Measurements from ENCODE around the gene GCSAML. TPM values are rescaled to one million over a fixed set of nuclear protein-coding genes. Genes with fewer than 3 reads are reported as not detected.

GCSAML gene
- total and polyA plus RNA-seq, 4 donors: 0.06 to 1.4 (median 0.29) TPM

- WGBS, 2 donors: 65 to 66% methylated on average over 3 of the region's 3 CpGs
- Histone ChIP-seq H3K9ac (ENCODE audit: insufficient read depth in 1 of 2, low read length in 2 of 2) (no peak overlapping the region), H3K27ac (ENCODE audit: low read depth in 1 of 2, low read length in 1 of 2) (no peak overlapping the region), H3K9me3 (ENCODE audit: control insufficient read depth in 4 of 4, insufficient read depth in 3 of 4, low read length in 3 of 4) (peaks cover 0 to 4% (median 0%) of the 10 kb centered on the region in 4 donors), H3K27me3 (ENCODE audit: control insufficient read depth in 3 of 3, insufficient read depth in 3 of 3, low read length in 2 of 3) (no peaks in the 10 kb centered on the region), H3K4me1 (ENCODE audit: control insufficient read depth in 5 of 5, insufficient read depth in 5 of 5, low read length in 5 of 5) (no peaks in the 10 kb centered on the region), H3K4me3 (no peak overlapping the region), H3K36me3 (ENCODE audit: control insufficient read depth in 4 of 4, insufficient read depth in 4 of 4, low read length in 4 of 4) (no peaks in the 10 kb centered on the region)
- ATAC-seq (ENCODE audit: insufficient read depth, low FRiP score) (no peak), DNase-seq (no peak)
- TF ChIP-seq CTCF (IDR thresholded peaks at IDR 0.05; ENCODE audit: control extremely low read depth, extremely low read depth): no peak
Measured at GRCh38 chr1:247542811-247543210, 6.1 kb upstream of the GCSAML start.

- DNase-seq: no peak
- Histone ChIP-seq H3K4me1 (ENCODE audit: control insufficient read depth in 5 of 5, insufficient read depth in 5 of 5, low read length in 5 of 5) (no peaks in the 10 kb centered on the region), H3K27me3 (ENCODE audit: control insufficient read depth in 3 of 3, insufficient read depth in 3 of 3, low read length in 2 of 3) (no peaks in the 10 kb centered on the region), H3K9me3 (ENCODE audit: control insufficient read depth in 4 of 4, insufficient read depth in 3 of 4, low read length in 3 of 4) (no peaks in the 10 kb centered on the region), H3K9ac (ENCODE audit: insufficient read depth in 1 of 2, low read length in 2 of 2) (no peak overlapping the region), H3K4me3 (no peak overlapping the region), H3K36me3 (ENCODE audit: control insufficient read depth in 4 of 4, insufficient read depth in 4 of 4, low read length in 4 of 4) (no peaks in the 10 kb centered on the region), H3K27ac (ENCODE audit: low read depth in 1 of 2, low read length in 1 of 2) (no peak overlapping the region)
- ATAC-seq (ENCODE audit: insufficient read depth, low FRiP score): no peak
- no peak for TF ChIP-seq CTCF (IDR thresholded peaks at IDR 0.05; ENCODE audit: control extremely low read depth, extremely low read depth)
- 32 to 50% methylated on average over 5 of the region's 5 CpGs for WGBS, 2 donors
Measured at GRCh38 chr1:247548092-247548491, 842 bp upstream of the GCSAML start.

- DNase-seq (no peak), ATAC-seq (ENCODE audit: insufficient read depth, low FRiP score) (no peak)
- 52 to 71% methylated on average over 1 of the region's 1 CpG for WGBS, 2 donors
- H3K4me1 ChIP-seq (ENCODE audit: control insufficient read depth in 5 of 5, insufficient read depth in 5 of 5, low read length in 5 of 5): no peaks in the 10 kb centered on the region
- H3K9me3 ChIP-seq (ENCODE audit: control insufficient read depth in 4 of 4, insufficient read depth in 3 of 4, low read length in 3 of 4): no peaks in the 10 kb centered on the region
- no peaks in the 10 kb centered on the region for H3K27me3 ChIP-seq (ENCODE audit: control insufficient read depth in 3 of 3, insufficient read depth in 3 of 3, low read length in 2 of 3)
- TF ChIP-seq CTCF (IDR thresholded peaks at IDR 0.05; ENCODE audit: control extremely low read depth, extremely low read depth): no peak
- H3K9ac ChIP-seq (ENCODE audit: insufficient read depth in 1 of 2, low read length in 2 of 2): no peak overlapping the region
- no peak overlapping the region for H3K4me3 ChIP-seq
- H3K36me3 ChIP-seq (ENCODE audit: control insufficient read depth in 4 of 4, insufficient read depth in 4 of 4, low read length in 4 of 4): no peaks in the 10 kb centered on the region
- no peak overlapping the region for H3K27ac ChIP-seq (ENCODE audit: low read depth in 1 of 2, low read length in 1 of 2)
Measured at GRCh38 chr1:247551721-247552120, 2.8 kb downstream of the GCSAML start.

- no peak for TF ChIP-seq CTCF (IDR thresholded peaks at IDR 0.05; ENCODE audit: control extremely low read depth, extremely low read depth)
- WGBS, 2 donors: 62 to 74% methylated on average over 2 of the region's 2 CpGs
- no peaks in the 10 kb centered on the region for H3K4me1 ChIP-seq (ENCODE audit: control insufficient read depth in 5 of 5, insufficient read depth in 5 of 5, low read length in 5 of 5)
Measured at GRCh38 chr1:247552231-247552630, 3.3 kb downstream of the GCSAML start.

More at GRCh38 chr1:247552231-247552630, 3.3 kb downstream of the GCSAML start:
- H3K9me3 ChIP-seq (ENCODE audit: control insufficient read depth in 4 of 4, insufficient read depth in 3 of 4, low read length in 3 of 4): no peaks in the 10 kb centered on the region
- H3K27me3 ChIP-seq (ENCODE audit: control insufficient read depth in 3 of 3, insufficient read depth in 3 of 3, low read length in 2 of 3): no peaks in the 10 kb centered on the region
- no peak overlapping the region for H3K9ac ChIP-seq (ENCODE audit: insufficient read depth in 1 of 2, low read length in 2 of 2)
- no peaks in the 10 kb centered on the region for H3K36me3 ChIP-seq (ENCODE audit: control insufficient read depth in 4 of 4, insufficient read depth in 4 of 4, low read length in 4 of 4)
- no peak overlapping the region for H3K27ac ChIP-seq (ENCODE audit: low read depth in 1 of 2, low read length in 1 of 2)
- no peak for DNase-seq
- no peak overlapping the region for H3K4me3 ChIP-seq
- no peak for ATAC-seq (ENCODE audit: insufficient read depth, low FRiP score)
